NCI-H2227 (cell line): ENCODE data around the gene KIF14.
A peak's percentile ranks its signal among the peaks of the same experiment; 100 is the strongest.

Source experiments
- DNase-seq: peaks from one replicate; lab custom pipeline; 2025; ENCODE audit not compliant: unreplicated experiment; lab: John Stamatoyannopoulos, UW

KIF14 gene

GRCh38 chr1:200620273-200621131 is at the start of gene KIF14:
Gene KIF14 (minus strand): TSS chr1:200620751. CDS start chr1:200618723, 2,028 bp downstream.
- DNase-seq, result peak; percentile 96

DNA sequence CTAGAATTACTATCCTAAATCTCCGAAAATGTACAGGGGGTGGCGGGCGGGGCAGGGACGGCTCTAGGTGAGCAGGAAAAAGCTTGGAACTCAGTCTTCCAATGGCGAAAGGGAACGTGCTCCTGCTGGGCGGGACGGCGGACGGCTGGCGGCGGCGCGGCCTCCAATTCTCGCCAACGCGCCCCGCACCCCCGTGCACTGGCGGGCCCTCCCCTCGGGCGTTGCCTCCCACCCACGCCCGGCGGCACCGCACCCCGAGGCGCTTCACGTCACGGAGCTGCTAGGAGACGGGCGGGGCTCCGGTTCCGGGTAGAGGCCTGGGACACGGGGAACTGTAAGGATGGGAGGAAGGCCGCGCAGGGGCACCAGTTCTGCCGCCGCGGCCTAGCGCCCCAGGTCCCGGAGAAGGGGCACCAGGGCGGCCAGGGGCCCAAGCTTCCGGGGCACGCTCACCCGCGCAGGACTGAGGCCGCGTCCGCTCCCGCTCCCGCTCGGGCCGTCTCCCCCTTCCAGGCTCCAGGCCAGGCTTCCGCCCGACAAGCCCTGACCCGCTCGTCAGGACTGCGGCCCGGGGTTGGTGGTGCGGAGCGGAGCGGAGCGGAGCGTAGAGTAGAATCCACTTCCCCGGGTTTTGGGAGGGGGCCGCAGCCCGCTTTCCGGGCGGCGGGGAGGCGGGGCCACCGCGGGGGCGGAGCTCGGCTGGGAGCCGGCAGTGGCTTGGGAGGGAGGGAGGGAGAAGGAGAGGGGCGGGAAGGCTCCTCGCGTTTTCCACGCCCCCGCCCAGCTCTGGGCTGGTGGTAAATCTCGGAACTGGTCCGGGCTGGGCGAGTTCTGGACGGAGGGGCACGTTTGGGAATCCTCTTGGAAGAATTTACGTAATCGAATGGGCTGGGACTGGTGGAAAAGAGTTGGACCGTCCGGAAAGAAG is 49.0 kb upstream of the KIF14 start, which contains the start of gene DDX59:
TSS of gene DDX59 (minus strand) at position 594 of the 928 bp plus-strand sequence. CDS start 3,167 bp downstream, outside the sequence.
- DNase-seq, result peak; percentile 97

- no peak for DNase-seq
Observed at GRCh38 chr1:200668514-200669313, 48.2 kb upstream of the KIF14 start.

GRCh38 chr1:200666309-200666708 is 45.8 kb upstream of the KIF14 start:
- DNase-seq, result no peak

DNA sequence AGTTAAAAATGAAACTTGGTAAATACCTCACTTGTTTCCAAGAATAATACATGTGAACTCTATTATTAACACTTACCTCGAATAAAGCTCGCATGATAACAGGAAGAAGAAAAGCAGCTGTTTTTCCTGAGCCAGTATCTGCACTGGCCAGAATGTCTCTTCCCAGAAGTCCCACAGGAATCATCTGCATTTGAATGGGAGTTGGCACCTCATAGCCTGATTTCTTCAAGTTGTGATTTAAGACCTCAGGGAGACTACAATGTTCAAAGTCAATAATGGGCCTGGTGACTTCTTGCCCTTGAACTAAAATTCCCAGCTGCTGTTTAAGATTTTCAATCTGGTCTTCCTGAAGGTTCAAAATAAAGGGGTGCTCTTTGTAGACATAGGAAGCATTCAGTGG is 45.3 kb upstream of the KIF14 start:
- no peak for DNase-seq

GRCh38 chr1:200660719-200661118 is 40.2 kb upstream of the KIF14 start:
- DNase-seq, result no peak

GRCh38 chr1:200659269-200659668 is 38.7 kb upstream of the KIF14 start:
- DNase-seq, result no peak

GRCh38 chr1:200658037-200658818 is 37.7 kb upstream of the KIF14 start:
- DNase-seq, result no peak

- DNase-seq, result no peak
Observed at GRCh38 chr1:200654660-200655059, 34.1 kb upstream of the KIF14 start.

DNA sequence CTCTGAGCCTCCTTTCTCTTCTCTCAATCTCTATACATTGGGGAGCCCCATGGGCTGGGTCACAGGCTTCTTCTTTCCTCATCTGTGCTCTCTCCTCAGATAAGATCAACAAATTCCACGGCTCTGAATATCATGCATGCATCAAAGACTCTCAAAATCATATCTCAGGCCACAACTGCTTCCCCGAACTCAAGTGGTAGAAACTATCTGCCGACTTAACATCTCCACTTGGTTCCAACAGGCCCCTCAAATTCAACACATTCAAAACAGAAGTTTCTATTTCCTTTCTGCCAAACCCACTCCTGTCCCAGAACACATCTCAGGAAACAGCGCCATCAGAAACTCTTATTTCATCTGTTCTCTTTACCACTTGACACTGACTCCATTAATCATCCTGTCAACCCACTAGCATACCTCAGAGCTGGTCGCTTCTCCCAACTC is 32.5 kb upstream of the KIF14 start:
- no peak for DNase-seq

DNA sequence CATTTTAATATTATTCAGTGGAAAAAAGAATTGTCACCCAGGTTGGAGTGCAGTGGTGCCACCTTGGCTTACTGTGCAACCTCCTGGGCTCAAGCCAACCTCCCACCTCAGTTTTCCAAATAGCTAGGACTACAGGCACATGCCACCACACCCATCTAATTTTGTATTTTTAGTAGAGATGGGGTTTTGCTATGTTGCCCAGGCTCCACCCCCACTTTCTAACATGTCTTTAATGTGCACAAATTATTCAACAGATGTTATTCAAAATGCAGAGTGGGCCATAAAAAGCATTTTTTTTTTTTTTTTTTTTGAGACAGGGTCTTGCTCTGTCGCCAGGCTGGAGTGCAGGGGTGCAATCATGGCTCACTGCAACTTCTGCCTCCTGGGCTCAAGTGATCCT is 31.8 kb upstream of the KIF14 start:
- DNase-seq, result no peak

- no peak for DNase-seq
Observed at GRCh38 chr1:200646515-200646914, 26.0 kb upstream of the KIF14 start.

DNA sequence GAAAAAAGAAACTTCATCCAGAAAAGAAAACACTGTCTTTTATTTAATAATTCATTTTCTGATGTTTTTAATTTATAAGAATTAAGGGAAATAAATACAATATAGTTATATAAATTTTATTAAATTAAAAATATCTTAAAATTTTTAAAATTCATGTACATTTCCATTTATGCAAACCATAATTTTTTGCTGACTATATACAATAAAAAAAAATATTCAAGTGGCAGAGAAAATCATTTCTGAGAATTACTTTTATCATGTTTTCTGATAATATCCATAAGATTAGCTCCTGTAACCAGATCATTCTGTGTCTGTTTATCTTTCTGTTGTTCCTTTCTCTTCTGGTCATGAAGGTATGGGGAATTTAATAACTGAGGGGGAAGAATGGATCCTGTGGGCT is 23.5 kb upstream of the KIF14 start:
- DNase-seq, result no peak

GRCh38 chr1:200642481-200642880 is 21.9 kb upstream of the KIF14 start:
- no peak for DNase-seq

DNA sequence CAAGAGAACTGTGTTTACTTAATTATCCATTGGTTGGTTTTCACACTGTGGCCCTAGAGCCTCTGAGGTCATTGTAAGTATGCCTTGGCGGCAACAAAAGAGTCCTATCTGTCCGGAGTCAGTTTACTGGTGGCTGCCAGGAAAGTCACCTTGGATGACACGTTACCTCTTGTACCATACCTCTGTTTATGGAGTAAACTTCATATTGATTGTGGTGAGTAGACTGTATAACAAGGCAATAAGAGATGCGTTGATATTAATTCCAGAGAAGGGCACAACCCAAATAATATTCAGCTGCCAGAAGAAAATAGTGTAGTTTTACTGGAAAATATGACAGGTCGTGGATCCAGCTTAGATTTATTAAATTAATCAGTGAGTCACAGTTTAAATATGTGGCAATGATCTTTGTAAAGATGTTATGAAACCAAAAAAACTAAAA is 20.4 kb upstream of the KIF14 start:
- no peak for DNase-seq

DNA sequence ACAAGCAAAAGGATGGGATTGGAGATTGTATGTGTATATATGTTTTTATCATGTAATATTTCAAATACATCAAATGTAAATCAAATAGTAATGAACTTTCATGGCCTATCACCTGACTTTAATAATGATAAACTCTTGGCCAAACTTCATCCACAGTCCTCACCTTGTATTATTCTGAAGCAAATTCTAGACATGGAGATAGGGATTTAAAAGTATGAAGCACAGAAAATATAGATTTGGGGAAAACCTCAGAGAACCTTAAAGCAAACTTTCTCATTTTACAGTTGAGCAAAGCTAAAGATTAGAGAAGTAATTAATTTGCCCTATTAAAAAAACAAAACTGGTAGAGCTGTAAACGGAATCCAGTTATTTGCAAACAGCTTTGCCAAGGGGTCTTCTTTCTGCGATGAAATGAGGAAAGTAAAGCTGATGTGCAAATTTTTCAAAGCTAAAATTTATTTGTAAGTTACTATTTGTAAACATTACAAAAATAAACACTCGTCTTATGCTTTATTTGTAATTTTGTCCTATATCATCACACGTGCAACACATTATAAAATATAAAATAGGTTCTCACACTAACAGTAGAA is 19.9 kb upstream of the KIF14 start:
- no peak for DNase-seq

GRCh38 chr1:200638073-200638472 is 17.5 kb upstream of the KIF14 start:
- DNase-seq, result no peak

DNA sequence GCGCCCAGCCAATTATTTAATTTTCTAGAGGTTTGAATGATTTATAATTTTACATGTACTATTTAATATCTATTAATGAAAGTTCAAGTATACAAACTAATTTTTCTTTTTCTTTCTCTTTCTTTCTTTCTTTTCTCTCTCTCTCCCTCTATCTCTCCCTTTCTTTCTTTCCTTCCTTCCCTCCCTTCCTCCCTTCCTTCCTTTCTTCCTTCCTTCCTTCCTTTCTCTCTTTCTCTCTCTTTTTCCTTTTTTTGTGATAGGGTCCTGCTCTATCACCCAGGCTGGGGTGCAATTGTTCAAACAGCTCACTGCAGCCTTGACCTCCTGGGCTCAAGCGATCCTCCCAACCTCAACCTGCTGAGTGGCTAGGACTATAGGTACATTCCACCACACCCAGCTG is 16.1 kb upstream of the KIF14 start:
- DNase-seq, result no peak

GRCh38 chr1:200634261-200635122 is 13.9 kb upstream of the KIF14 start:
- DNase-seq, result no peak
